K562 (cell line): ENCODE measurements around the gene TNIK. TPM values are rescaled to one million over a fixed set of nuclear protein-coding genes. Genes with fewer than 3 reads are reported as not detected.
A peak's percentile ranks its signal among the peaks of the same experiment; 100 is the strongest.

Experiments
- BRD4 ChIP-seq: fragments of 200-600 bp; sonication (generic); IDR thresholded peaks from 2 replicates; pipeline ENCODE4 v1.6.1; 2017; ENCODE audit warnings: inconsistent platforms
- ZBTB40 ChIP-seq, 2 experiments: fragments of 450-650 bp in 1 of 2; sonication (generic) in 1 of 2; formaldehyde crosslinking in 1 of 2; IDR thresholded peaks; 2 replicates each; pipeline versions ENCODE4 v1.7.1 to v1.9.0; 2016 to 2022; ENCODE audit warnings: inconsistent platforms in 1 of 2, mild to moderate bottlenecking in 1 of 2, missing genetic modification reagents in 1 of 2
- ZNF134 ChIP-seq: fragments of 250-450 bp; sonication (Bioruptor Pico); conservative IDR thresholded peaks from 2 replicates; pipeline ENCODE4 v1.4.0; 2020
- ZNF76 ChIP-seq: fragments of 250-450 bp; sonication (Bioruptor Pico); IDR thresholded peaks from 2 replicates; pipeline ENCODE4 v1.4.0; 2020; ENCODE audit warnings: mild to moderate bottlenecking, moderate library complexity, borderline replicate concordance
- polyA plus RNA-seq, 8 experiments: library from polyadenylated mRNA; depleted of rRNA in 4 of 8; stranded (reverse) in 5 of 8; unstranded in 3 of 8; fragments of >200 nt; fragmentation: Nextera tagmentation in 2 of 8; fragmentation: Illumina TruSeq in 1 of 8; extraction: Ambion mirVana in 2 of 8; extraction: Trizol in 1 of 8; gene quantifications; 2 replicates each; pipeline versions ENCODE4 v1.2.1 to v1.2.3, GENCODE V29; 2011 to 2014; ENCODE audit warnings: inconsistent platforms in 1 of 8, missing spikeins in 1 of 8
- total RNA-seq, 7 experiments: library from RNA; depleted of rRNA in 6 of 7; stranded (reverse); fragments of >200 nt in 6 of 7; fragmentation: Illumina TruSeq in 2 of 7; extraction: Trizol in 2 of 7; gene quantifications; 2 replicates each; pipeline versions ENCODE4 v1.2.1 to v1.2.3, GENCODE V29; 2011 to 2021; ENCODE audit warnings: low replicate concordance in 1 of 7
- TF ChIP-seq, protein P1 (sequence below): sonication (generic); formaldehyde crosslinking; IDR thresholded peaks from 2 replicates; pipeline ENCODE4 v1.8.0; 2022; ENCODE audit warnings: mild to moderate bottlenecking, missing genetic modification reagents

TNIK gene
- total and polyA plus RNA-seq, 9 of the 15 experiments (the other 6 are each of a cell fraction or from before 2014, with no cell fraction given): 6.6 to 39.0 (median 24.7) TPM

GRCh38 chr3:171328419-171329082 lies 131.7 kb downstream of the TNIK start (continued):
- TF ChIP-seq ZBTB40 (IDR thresholded peaks at IDR 0.05) (peak; percentile 61; the same call in 1 of the 2 replicates), ZBTB40 (CRISPR knock-in tag; IDR thresholded peaks at IDR 0.05) (no peak), ZNF134 (CRISPR knock-in tag) (no peak), ZNF76 (CRISPR knock-in tag) (no peak), BRD4 (no peak)
- TF ChIP-seq, protein P1, sequence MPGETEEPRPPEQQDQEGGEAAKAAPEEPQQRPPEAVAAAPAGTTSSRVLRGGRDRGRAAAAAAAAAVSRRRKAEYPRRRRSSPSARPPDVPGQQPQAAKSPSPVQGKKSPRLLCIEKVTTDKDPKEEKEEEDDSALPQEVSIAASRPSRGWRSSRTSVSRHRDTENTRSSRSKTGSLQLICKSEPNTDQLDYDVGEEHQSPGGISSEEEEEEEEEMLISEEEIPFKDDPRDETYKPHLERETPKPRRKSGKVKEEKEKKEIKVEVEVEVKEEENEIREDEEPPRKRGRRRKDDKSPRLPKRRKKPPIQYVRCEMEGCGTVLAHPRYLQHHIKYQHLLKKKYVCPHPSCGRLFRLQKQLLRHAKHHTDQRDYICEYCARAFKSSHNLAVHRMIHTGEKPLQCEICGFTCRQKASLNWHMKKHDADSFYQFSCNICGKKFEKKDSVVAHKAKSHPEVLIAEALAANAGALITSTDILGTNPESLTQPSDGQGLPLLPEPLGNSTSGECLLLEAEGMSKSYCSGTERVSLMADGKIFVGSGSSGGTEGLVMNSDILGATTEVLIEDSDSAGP: no peak
